Fibroblast of lung (primary cell): ENCODE results near the gene NSUN2.

ENCODE experiments used
- EZH2 ChIP-seq: IDR thresholded peaks from 2 replicates; pipeline ENCODE4 v1.5.1; 2012; ENCODE audit warnings: low read length, control low read depth, mild to moderate bottlenecking; ENCODE audit errors: missing control alignments
- TF ChIP-seq, protein P1 (sequence below), 2 donors: IDR thresholded peaks in 1 of 2; conservative IDR thresholded peaks in 1 of 2; 1 replicate in 1 of 2; 2 replicates in 1 of 2; pipeline ENCODE4 v1.5.1; 2011 to 2012; ENCODE audit warnings: low read length in 2 of 2, control low read depth in 1 of 2, inconsistent platforms in 1 of 2, low read depth in 1 of 2, mild to moderate bottlenecking in 1 of 2

DNA sequence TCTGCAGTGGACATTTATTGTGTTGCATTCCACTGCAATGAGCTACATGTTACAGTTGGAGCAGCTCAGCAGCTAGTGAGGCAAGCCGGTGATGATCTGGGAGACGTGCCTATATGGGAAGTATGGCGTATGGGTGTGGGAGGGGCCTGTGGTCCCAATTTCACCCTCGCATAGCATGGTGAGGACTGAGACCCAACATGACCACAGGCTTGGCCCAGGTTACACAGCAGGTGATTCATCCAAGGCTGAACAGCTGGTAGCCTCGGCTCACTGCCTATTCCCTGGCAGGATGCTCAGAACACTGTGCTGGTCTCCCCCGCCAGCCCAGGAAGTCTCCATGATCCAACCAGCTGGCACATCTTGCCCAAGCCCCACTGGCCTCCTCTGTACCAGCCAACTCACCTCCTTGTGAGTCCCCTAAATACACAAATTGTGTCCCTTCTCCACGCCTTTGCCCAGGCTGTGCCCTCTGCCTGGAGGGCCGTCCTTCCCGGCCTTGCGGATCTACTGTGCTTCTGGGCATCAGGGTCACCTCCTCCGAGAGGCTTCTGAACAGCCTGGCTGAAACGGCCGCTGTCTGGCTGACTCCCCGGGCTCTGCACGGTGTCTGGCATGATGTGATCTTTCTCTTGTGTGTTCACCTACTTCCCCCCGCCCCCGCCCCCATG, 81.4 kb downstream of the NSUN2 start:
- no peak for TF ChIP-seq EZH2
- TF ChIP-seq, protein P1, sequence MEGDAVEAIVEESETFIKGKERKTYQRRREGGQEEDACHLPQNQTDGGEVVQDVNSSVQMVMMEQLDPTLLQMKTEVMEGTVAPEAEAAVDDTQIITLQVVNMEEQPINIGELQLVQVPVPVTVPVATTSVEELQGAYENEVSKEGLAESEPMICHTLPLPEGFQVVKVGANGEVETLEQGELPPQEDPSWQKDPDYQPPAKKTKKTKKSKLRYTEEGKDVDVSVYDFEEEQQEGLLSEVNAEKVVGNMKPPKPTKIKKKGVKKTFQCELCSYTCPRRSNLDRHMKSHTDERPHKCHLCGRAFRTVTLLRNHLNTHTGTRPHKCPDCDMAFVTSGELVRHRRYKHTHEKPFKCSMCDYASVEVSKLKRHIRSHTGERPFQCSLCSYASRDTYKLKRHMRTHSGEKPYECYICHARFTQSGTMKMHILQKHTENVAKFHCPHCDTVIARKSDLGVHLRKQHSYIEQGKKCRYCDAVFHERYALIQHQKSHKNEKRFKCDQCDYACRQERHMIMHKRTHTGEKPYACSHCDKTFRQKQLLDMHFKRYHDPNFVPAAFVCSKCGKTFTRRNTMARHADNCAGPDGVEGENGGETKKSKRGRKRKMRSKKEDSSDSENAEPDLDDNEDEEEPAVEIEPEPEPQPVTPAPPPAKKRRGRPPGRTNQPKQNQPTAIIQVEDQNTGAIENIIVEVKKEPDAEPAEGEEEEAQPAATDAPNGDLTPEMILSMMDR (conservative IDR thresholded peaks at IDR 0.05 in 1 of 2, IDR thresholded peaks at IDR 0.05 in 1 of 2; ENCODE audit: low read depth in 1 of 2, low read length in 2 of 2) = no peak
